ENCODE measurements around the gene SH3GL1.
A peak's percentile ranks its signal among the peaks of the same experiment; 100 is the strongest.
"Not testable (repeated sequence)": the region's sequence is repeated elsewhere in the genome, so short reads cannot be mapped to it uniquely, and the experiment has no call there.

SH3GL1 gene

GRCh38 chr19:4342615-4343369 lies 57.6 kb downstream of the SH3GL1 start:
- DNase-seq = peak; percentile 98 to 100

DNA sequence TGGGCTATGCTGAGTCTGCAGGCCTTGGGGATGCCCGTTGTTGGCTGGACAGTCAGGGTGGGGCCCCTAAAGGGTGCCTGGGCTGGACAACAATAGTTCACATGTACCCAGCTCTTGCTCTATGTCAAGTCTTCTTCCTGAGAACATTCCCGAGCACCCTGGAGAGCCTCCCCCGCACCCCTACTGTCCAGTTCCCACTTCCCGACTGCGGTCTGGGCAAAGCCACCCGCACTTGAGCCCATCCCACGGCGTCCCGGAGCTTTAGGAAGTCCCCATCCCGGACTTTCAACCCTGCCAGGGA lies 58.1 kb downstream of the SH3GL1 start:
- no peak for DNase-seq

DNA sequence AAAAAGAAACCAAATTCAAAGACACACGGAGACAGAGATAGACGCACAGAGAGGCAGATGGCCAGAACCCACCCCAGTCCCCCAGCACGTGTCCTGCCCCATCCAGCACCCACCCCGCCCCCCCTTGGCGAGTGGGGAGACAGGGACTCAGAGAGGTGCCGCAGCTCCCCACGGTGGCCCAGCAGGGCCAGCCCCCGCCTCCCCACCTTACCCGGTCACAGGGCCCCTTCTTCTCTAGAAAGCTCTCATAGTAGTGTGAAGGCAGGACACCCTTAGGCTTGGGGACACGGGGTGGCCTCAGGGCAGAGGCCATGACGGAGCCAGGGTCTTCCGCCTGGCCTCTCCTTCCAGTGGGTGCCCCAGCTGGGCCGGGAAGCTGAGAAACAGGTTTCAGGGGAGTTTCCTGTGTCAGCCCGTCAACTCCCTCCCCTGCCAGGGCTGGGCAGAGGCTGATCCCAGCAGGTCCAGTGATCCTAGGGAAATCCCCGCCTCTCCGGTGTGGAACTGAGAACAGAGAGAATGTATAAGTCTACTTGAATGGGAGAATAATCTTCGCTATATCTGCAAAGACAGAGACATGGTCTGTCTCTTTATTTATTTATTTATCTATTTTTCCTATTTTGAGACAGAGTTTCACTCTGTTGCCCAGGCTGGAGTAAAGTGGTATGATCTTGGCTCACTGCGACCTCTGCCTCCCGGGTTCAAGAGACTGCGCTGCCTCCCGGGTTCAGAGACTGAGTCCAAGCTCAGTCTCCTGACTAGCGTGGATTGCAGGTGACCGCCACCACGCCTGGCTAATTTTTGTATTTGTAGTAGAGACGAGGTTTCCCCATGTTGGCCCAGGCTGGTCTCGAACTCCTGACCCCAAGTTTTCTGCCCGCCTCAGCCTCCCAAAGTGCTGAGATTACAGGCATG lies 61.6 kb downstream of the SH3GL1 start, which contains the start of gene STAP2:
STAP2 (minus strand) TSS at position 387 of the 915 bp plus-strand sequence; CDS start at position 313, 74 bp downstream.
- DNase-seq = peak in 1 of 2 donors; percentile 35

DNA sequence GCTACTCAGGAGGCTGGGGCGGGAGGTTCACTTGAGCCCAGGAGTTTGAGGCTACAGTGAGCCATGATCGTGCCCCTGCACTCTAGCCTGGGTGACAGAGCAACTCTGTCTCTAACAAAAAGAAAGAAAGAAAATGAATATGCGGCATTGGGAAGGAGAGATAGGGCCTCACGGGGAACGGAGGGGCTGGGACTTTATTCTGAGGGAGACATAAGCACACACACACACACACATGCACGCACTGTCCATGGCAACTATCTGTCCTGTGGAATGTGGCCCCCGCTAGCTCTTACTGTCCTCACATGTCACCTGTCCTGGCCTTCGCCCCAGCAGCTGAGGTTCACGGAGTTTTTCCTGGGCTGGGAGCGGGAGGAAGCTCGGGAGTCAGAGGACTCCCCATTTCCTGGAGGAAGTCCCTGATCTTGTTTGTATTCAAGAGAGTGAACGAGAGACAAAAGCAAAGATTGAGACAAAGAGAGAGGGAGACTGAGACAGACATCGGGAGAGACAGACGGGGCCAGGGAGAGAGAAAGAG lies 62.4 kb downstream of the SH3GL1 start:
- peak in 1 of 2 donors; percentile 15 for DNase-seq

DNA sequence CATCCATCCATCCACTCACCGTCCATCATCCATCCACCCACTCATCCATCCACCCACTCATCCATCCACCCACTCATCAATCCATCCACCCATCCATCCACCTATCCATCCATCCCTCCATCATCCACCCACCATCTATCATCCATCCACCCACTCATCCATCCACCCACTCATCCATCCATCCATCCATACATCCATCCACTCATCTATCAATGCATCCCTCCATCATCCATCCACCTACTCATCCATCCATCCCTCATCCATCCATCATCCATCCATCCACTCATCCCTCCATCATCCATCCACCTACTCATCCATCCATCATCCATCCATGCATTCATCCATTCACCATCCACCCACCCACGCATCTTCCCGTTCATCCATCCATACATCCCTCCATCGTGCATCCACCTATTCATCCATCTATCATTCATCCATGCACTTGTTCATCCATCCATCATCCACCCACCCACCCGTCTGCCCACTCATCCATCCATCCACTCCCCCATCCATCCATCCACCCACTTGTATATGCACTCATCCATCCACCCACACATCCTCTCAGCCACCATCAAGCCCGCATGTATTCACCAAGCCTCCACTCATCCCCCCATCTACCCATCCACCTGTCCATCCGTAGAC lies 65.3 kb downstream of the SH3GL1 start:
- DNase-seq = no peak

DNA sequence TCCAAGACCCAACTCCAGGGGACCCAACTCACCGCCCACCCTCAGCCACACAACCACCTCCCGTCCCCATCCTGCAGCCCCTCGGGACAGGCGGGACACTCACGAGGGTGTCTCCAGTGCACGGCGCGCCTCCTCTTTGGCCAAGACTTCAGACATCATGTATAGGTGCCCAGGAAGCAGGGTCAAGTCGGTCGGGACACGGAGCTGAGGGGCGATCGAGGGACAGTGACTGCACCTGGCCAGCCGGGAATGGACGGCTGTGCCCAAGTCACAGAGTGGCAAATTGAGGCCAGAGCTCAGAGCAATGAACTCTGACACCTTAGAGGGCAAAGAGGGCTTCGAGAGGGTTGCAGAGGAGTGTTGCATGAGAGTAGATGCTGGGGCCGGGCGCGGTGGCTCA lies 70.5 kb downstream of the SH3GL1 start:
- DNase-seq = no peak

GRCh38 chr19:4328991-4329681 lies 71.2 kb downstream of the SH3GL1 start:
- not testable (repeated sequence) for DNase-seq

GRCh38 chr19:4328243-4328990 lies 71.9 kb downstream of the SH3GL1 start:
- DNase-seq = peak; percentile 83 to 96

GRCh38 chr19:4327877-4328242 lies 72.5 kb downstream of the SH3GL1 start:
- DNase-seq = no peak

DNA sequence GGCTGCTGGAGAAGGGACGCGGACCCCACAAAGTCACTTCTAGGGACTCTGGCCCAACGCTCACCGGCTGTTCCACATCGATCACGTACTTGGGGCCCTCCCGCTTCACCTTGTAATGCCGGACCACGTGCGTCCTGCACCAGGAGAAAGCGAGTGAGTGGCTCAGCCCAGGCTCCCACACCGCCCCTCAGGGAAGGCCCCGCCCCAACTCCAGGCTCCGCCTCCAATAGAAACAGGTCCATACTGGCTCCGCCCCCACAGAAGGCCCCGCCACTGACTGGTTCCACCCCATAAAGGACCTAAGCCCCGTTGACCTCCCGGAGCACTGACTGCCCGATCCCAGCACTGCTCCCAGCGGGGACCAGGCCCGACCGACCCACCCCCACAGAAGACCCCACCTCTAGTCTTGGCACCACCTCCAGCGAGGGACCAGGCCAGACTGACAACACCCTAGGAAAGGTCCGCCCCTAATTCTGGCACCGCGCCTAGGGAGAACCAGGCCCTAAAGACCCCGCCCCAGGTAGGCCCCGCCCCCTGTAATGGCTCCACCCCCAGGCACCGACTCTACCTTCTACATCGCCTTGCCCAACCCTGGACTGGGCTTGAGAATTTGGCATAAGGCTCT lies 73.0 kb downstream of the SH3GL1 start:
- DNase-seq = peak; percentile 59 to 71

DNA sequence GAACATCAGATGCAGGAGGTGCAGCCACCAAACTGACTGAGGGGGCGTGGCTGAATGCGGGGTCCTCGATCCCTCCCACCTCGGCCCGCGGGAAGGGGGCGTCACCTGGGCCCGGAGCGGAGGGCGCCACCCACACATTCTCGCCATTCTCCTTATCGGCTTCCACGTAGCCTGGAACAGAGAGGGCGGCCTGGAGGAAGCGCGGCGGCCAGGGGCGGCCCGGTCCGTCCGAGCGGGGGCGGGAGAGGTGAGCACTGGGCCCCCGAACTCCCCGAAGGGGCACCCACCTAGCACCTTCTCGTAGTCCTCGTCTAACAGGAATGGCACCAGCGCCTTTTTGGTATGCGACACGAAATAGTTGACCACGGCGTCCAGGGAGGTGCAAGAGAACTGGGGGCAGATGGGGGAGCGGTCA lies 73.5 kb downstream of the SH3GL1 start:
- no peak for DNase-seq

DNA sequence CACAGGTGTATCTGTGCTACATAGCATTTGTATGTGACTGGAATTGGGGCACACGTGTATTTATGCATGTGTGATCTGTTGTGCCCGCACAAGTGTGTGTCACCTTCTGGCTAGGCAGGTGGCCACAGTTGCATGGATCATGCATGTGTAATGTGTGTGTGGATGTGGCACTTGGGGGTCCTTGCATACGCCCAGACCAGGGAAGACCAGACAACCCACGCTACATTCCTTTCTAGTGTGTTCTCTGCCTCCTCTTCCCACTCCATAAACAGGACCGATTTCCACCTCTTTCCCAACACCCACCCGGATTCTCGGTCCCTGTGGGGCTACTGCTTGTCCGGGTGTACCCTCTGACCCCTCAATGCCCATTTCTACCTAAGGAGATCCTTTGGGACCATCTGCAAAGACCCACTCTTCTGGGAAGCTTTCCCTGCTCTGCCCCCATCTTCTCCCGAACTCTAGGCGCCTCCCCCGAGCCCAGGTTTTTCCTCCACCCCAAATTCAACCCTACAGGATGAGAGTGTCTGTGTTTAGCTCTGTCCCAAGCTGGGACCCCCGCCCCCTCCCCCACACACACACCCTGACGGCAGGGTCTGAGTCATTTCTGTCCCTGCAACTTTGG lies 74.0 kb downstream of the SH3GL1 start:
- no peak for DNase-seq

DNA sequence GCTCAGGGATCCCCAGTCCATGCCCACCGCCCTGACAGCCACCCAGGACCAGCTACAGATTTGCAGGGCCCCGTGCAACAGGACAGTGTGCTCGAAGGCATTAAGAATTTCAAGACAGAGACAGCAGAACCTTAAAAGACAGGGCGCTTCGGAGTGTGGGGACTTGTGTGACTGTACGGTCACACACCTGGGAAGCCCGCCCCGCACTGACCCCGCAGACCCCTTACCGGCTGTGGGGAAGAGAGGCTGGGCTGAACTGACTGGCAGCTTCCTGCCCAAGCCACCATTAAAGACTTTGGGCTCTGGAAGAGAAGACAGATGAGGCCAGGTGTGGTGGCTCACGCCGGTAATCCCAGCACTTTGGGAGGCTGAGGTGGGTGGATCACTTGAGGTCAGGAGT lies 76.1 kb downstream of the SH3GL1 start:
- no peak for DNase-seq

DNA sequence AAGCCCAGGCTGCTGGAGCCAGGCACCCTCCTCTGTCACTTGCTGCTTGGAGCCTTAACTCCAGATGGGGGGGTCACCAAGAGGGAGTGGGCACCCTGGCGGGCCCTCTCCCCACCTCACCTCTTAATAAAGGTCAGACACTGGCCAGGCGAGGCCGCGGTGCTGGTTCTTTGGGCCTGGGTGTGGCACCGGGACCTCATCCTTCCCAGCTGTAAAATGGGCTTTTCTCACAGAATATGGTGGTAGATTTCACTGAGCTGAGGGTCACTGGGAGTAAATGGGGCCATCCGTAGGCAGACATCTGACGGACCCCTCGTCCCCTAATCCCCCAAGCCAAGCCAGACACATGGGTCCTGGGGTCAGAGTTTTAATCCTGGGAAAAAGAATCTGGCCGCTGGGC lies 76.7 kb downstream of the SH3GL1 start:
- no peak for DNase-seq

GRCh38 chr19:4322942-4323665 lies 77.2 kb downstream of the SH3GL1 start:
- no peak for DNase-seq

DNA sequence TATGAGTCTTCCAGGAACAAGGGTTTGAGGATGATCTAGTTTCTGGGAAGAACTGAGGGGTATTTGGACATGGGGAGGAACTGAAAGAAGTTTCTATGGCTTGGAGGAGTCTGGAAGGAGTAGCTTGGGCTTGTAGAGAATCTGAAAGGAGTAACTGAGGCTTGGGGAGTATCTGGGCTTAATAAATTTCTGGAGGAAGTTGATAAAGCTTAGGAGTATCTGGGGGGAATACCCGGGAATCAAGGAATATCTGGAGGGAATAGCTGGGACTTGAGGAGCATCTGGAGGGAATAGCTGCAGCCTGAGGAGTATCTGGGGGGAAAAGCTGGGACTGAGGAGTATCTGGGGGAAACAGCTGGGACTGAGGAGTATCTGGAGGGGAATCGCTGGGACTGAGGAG lies 79.9 kb downstream of the SH3GL1 start:
- no peak for DNase-seq

GRCh38 chr19:4319067-4319718 lies 81.2 kb downstream of the SH3GL1 start:
- peak; percentile 58 to 67 for DNase-seq

- no peak for DNase-seq
Measured at GRCh38 chr19:4318460-4318859, 81.9 kb downstream of the SH3GL1 start.

- peak in 1 of 2 donors; percentile 57 for DNase-seq
Measured at GRCh38 chr19:4316956-4317355, 83.4 kb downstream of the SH3GL1 start.
